KG1 (cell line): Measurements from ENCODE around the gene WNT1.

ENCODE experiments used
- DNase-seq: peaks from one replicate; lab custom pipeline; 2025; lab: John Stamatoyannopoulos, UW

WNT1 gene

DNA sequence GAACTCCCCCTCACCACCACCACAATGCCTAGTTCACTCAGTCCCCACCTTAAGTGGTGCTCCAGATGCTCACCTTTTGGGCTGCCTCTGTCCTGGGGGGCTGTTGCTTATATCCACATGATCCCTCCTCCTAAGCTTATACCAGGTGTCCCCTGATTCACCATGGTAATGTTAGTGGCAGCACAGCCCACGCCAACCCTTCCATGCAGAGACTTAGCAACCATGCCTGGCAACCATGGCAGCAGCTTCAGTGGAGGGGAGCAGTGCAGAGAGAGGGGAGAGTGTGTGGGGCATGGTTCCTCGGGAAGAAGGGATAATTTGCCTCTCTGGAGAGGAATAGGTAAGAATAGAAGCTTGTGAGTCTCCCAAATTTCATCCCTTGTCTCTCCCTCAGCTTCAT, 22.2 kb downstream of the WNT1 start:
- DNase-seq, result no peak

DNA sequence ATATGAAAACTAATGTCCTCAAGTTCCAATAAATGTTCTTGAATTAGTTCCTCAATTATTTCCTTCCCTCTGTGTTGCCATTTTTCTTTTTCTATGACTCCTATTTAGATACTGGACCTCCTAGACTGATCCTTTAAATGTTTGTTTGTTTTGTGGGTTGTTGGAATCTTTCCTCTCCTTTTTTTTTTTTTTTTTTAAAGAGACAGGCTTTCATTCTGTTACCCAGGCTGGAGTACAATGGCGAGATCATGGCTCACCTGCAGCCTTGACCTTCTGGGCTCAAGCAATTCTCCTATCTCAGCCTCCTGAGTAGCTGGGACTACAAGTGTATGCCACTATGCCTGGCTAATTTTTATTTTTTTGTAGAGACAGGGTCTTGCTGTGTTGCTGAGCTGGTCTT, 30.8 kb downstream of the WNT1 start:
- no peak for DNase-seq

DNA sequence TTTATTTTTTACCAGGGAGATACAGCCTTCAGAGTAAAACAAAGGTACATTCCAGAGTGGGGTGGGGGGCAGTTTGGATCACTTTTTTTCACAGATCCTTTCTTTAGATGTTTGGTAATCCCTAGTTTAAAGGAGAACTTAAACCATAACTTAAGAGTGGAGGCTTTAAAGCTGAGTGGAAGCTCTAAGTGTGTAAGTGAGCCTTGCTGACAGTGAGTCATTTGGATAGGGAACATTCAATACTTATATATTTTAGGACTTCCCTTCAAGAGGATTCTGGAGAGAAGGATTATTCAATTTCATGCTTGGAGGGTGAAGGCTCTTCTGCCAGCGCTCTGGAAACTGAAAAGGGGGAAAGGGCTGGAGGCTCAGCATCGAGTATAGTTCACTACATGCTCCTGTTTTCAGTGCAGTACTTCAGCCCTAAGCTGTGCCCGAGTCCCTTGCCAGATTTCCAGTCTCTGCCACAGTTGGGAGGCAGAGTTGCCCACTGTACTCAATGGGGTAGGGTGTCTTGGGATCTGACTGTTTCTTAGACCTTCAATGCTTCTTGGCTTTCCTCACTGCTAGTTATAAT, 32.1 kb downstream of the WNT1 start:
- DNase-seq, result no peak

DNA sequence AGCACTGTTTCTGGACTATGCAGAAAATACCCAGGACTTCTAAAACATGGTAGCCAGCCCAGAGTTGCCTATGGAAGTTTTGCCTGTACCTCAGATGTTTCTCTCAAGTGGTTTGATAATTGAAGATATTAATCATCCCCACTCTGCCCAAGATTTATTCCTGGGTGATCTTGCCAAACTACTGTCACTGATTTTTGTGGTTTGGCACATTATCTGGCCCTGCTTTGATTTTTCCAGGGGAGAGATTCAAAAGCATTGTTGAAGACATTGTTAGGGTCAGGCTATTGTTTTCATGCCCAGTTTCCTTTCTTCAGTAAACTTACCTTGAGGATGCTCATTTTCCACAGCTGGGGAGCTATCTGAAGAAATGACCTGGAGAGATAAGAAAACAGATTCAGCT, 34.6 kb downstream of the WNT1 start:
- DNase-seq, result no peak

DNA sequence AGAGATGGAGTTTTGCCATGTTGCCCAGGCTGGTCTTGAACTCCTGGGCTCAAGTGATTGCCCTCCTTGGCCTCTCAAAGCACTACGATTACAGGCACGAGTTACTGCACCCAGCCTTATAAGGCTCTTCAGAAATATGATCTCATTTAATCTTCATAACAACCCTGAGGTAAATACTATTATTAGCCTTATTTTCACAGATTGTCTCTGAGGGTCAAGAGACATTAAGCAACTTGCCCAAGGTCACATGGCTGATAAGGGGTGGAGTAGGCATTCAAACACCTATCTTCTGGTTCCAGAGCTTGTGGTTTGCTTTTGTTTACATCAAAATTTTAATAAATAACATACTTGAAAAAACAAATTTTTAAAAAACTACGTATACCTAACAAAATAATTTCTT, 35.3 kb downstream of the WNT1 start:
- no peak for DNase-seq

DNA sequence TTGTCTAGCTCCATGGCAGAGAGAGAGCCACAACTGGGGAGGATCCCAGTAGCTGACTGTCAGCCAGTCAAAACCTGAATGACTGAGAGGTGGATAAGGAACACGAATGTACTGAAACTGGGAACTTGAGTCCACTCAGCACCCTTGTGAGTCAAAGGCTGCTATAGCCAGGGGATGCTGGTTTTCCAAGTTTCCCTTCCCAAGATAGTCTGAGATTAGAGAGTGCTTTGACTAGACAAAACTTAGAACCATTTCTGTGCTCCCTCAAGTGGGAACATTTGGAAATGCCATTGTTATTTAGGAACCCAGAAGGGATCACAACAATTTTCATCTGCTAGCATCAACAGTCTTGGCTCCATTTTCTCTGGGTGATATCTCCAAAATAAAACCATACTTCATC, 36.4 kb downstream of the WNT1 start:
- DNase-seq, result no peak

DNA sequence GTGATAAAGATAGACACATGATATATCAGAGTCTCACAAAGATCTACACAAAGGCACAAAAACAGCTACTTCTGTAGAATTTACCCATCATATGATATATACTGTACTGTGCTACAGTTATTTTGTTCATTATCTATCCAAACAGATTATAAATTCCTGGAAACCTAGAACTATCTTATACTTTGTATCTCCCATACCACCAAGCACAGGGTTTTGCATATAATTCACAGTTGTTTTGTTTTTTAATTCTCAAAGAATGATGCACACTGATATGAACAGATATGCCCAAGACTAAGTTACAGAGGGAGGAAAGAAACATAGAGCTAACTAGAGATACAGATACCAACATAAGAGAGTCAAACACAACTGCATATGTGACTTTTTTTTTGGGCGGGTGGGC, 37.1 kb downstream of the WNT1 start:
- DNase-seq, result no peak

DNA sequence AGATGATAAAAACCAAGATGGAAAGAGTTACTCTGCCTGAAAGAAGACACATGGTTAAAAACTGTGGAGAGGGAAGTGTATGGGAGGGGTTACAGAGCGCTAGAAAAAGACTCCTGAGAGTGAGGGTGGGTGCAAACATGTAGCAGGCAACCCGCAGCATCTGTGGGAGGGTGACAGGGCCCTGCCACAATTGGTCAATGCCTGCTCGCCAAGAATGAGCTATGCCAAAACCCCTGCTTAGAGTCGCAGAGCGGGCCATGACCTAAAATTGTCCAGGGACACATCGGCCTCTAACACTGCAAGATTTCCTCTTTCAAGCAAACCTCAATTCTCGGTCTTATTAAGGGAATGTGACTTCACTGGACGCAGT, 39.8 kb downstream of the WNT1 start:
- DNase-seq, result no peak

DNA sequence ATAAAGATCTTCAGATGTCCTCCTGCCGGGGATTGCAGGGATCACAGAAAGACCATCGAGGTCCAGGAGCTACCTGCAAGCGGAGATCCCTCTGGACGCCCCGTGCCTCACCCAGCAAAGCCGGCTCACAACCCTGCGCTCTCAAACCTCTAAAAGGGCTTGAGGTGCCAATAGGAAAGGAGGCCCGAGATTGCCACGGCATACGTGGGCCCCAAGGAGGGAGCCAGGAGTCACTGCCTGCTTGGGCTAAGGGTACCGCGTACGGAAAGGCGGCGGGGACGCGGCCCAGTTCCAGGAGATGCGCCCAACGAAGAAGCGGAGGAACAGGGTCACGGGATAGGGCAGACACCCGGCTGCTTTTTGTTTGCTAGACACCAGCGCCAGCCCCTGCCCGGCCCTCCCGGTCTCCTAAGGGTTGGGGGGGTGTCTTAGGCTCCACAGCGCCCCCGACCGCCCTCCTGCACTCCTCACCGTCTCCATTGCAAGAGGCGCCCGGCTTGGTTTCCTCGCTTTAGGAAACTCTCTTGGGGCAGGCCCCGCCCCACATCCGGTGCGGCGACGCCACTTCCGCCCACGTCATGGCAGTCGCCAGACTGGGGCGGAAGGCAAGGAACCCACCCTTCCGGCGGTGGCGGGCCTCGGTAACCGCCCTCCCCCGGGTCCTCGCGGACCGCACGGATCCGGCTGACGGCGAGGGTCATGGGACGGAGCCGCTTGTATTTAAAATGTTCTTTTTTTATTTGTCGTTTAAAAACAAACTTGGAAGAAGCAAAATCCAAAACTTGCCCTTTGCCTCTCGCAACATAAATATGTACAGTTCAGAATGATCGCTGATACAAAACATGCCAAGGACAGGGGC, 40.4 kb downstream of the WNT1 start, which contains the start of gene PRKAG1:
TSS of gene PRKAG1 (minus strand) at position 516 of the 859 bp plus-strand sequence. CDS start at position 480, 36 bp downstream.
- peak; percentile 96 for DNase-seq

DNA sequence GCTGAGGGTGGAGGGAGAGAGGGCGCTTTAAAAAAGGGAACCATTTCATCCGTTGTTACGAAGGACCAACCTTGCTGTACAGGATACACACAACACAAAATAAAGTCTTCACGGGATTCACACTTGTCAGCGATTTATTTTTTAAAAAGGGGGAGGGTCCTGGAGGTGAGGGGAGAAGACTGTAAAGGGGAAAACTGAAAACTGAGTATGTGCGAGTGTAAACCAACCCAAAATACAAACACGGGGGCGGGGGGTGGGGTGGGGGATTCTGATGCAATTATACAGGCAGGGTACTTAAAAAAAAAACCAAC, 41.0 kb downstream of the WNT1 start:
- DNase-seq, result no peak

DNA sequence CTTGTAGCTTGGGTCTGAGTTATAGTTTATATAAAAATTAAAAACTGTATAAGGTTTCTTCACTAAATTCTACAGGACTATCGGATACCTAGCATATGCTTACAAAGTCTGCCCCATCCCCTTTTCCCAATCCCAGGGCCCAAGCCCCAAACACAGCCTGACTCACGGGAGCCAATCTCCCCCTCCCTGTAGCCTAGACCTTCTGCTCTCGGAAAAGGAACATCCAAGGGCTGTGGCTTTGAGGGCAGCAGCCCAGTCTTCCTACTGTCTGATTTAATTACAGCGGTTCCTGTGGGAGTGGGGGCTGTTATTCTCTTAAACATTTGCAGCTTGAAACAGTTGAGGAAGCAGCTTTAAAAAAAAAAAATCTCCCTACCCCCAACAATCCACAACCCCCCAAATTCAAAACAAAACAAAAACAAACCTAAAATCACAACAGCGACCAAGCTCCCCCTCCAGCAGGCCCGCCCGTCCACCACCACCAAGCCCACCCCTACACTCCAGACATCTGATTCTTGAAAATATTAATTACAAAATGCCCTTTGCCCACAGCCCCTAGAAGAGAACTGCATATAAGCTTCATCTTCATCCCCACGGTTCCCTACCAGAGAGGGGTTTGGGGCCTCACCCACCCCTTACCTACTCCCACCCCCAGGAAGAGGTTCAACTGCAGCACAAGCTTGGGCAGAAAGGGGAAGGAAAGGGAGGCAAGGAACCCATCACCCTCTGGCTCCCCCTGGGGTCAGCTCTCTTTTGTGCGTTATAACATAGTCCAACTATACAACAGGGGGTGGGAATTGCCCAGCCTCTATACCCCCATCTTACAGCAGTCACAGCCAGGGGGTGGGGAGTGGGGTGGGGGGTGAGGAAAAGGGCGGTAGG, 41.6 kb downstream of the WNT1 start:
- peak; percentile 58 for DNase-seq

DNA sequence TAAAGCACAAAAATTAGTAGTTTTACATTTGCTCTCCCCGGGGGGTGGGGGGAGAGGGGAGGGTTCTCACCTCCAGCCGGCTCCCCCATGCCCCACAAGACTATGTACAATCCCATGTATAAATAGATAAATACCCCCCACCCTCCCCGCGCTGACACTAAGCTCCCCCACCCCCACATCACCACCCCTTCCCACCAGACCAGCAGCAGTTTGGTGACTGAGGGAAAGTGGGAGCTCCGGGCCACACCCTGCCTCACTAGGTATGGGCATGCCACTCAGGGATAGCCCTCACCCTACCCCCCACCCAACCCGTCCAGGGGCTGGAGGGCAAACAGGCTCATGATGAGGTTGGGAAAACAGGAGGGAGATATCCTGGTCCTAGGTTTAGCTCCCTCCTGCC, 42.3 kb downstream of the WNT1 start:
- no peak for DNase-seq

DNA sequence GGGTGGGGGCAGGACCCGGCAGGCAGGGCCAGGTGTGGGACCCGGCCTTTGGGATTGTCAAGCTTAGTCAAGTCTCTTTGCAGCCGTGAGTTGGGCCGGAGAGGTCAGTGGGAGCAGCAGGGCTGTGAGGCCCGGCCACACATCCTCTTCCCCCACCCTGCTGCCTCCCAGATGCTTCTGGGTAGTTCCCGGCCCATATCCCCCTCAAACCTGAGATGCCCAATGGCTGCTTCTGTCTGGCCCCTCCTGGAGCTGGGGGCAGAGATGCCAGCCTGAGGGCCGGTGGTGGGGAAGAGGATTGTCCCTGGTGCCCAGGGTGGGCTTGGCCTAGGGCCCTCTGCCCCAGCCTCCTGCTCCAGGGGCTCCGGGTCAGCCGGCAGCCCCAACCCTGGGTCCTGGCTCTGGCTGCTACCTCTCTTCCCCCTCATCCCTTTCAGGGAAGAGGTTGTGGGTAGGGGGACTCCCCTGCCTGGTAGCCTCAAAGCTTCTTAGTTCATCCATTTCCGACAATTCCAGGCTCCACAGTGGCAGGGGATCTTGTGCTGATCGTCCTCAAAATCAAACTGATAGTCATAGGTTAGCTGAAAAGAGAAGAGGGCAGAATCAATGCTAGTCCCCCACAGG, 43.3 kb downstream of the WNT1 start:
- no peak for DNase-seq

DNA sequence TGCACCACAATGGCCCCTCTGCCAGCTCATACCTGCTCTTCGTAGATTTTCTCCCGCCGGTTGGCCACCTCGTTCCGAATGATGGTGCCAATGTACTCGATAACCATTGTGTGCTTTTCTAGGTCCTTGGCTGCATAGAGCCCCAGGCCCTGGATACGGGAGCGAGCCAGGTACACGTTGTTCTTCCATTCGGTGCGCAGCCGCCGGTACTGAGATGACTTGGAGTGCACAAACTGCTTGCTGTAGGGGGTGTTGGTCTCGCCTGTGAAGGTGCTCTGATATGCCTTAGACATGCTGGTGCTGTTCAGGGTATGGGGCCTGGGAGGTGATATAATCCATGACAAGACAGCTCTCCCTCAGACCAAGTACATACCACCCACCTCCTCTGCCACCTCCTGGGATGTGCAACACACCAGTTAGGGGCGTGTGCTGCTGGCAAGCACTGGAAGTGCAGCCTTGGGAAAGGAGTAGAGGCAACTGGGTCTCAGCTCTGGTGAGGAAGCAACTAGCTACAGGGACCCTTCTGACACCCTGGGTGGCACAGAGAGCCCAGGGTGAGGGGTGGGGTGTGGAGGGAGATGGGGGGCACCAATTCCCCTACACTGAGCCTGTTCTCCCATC, 44.5 kb downstream of the WNT1 start:
- DNase-seq, result no peak

DNA sequence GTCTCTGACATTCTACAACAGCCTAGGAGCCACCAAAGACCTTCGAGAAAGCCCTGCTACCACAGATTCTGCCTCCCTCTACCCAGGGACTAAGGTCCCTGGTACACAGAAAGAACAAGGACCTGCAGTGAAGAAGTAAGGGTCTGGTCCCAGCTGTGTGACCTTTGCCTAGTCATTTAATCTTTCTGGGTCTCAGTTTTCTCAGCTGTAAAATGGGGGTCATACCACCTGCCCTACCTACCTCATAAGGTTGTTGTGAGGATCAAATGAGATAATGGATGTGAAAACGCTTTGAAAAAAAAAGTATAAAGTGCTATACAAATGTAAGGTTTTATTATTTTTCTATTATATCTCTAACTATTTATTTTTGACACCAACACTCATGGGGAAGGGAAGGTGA, 45.7 kb downstream of the WNT1 start:
- no peak for DNase-seq

DNA sequence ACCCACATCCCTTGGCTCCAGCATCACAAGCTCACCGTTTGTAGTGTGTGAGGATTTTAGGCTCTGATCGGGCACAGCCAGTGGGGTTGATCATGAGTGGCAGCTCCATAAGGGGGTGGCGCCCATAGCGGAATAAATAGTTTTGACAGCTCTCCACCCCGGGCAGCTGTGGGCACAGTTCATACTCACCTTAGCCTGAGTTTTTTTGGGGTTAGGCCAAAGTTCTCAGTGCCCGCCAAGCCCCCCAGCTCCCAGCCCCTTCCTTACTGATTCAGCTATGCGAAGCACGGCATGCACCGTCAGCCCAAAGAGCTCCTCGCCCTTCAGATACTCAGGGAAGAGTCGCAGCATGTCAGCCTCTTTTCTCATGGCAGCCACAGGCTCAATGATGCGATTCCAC, 46.4 kb downstream of the WNT1 start:
- DNase-seq, result no peak

DNA sequence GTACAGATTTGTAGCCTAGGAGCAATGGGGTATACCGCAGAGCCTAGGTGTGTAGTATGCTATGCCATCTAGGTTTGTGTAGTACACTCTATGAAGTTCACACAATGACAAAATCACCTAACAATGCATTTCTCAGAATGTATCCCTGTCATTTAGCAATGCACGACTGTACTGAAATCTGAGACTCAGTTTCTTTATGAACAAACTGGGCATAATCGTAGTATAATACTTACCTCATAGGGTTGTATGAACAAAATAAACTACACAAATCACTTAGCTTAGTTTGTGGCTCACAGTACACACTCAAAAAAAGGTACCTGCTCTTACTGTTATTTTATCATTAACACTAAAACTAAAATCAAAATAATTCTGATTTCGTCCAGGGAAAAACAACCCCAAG, 47.3 kb downstream of the WNT1 start:
- DNase-seq, result no peak

DNA sequence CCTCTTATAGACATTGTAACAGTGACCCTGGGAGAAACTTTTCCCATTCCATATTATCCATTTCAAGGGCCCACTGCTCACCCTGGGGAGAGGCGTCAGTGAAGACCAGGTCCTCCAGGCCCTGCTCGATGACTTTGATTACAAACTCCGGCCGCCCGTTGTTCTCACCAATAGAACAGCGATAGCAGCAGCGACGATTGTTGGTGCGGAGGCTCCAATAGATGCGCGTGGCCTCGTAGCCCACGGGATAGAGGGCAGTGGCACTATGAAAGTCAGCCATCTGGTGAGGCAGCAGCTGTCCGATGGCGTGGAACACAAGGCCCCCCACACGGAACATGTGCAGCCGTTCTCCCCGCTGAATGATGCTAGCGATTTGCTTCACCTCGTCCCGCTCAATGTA, 48.0 kb downstream of the WNT1 start:
- DNase-seq, result no peak

DNA sequence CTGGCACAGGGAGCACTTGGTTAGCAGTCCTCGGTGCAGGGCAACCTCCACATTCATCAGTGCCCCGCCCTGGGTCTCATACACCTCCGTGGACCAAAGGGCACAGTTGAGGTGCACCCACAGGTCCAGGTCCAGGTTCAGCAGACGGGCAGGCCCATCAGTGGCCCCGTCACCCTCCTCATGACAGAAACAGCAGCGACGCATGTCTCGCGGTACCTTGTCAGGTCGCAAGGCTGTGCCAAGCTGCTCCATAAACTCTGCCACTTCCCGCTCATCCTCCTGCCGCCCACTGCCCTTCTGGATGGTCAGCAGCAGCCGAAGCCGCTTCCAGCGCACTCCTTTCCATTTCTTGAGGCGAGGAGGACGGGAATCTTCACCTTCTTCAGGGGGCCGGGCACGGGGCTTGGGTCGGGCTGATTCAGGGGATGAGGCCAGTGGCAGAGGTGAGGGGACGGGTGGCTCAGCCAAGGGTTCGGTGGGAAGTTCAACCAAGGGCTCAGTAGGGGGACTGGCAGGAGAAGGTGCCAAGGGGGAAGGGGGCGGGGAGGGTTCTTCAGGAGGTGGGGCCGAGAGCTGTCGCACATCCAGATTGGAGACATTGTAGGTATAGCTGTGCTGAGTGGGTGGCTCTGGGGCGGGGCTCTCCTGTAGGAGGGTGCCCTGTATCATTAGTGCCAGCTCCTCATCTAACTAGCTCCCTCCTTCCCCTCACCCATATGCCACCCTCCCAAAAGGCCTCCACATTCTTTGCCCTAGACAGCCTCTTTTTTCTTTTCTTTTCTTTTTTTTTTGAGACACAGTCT, 48.8 kb downstream of the WNT1 start:
- no peak for DNase-seq

DNA sequence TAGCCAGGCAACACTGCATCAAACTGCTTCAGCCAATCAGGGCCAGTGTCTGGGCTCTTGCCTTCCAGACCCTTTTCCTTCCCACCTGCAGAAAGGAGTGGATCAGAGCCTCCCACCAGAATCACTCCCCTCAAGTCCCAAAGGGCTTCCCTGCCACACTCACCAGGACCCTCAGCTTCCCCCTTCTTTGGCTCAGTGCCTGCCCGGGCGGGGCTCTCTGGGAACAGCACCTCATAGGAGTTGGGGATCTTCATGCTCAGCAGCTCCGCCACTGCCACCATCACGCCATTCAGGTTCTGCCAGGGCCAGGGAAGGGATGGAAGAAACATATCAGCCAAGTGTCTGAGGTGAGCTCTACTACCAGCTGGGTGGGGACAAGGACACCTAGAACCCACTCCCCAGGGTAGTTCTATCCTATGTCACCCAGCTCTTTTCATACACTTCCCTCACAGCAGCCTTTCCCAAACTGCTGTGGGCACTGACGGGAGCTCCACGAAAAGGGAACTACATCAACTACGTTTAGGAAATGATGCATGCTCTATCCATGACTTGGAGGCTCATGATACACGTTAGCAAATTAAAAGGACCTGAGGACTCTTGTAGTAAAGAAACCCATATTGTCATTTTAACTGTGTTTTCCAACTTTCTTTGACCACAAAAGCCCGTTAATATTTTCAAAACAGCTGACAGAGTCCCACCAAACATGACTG, 49.9 kb downstream of the WNT1 start:
- DNase-seq, result no peak
